GM12878 (cell line): ENCODE measurements around the gene BUB3. TPM values are rescaled to one million over a fixed set of nuclear protein-coding genes. Genes with fewer than 3 reads are reported as not detected.

ENCODE experiments used
- ATAC-seq: fragments of 200-7000 bp; cut with Tn5 transposase; 3 replicates; pipeline ENCODE4 v1.9.1; 2020; ENCODE audit warnings: mild to moderate bottlenecking, moderate library complexity
- BruUV-seq: library from RNA; stranded (reverse); fragments of 400-500 nt; replicated peaks from 2 replicates; lab custom pipeline; 2021; lab: Mats Ljungman, UMichigan
- CTCF ChIA-PET: fragments of 300-600 bp; sonication (Branson Sonifier 250); formaldehyde crosslinking; extraction: SDS; loops from one replicate; lab custom pipeline; 2021; ENCODE audit warnings: inconsistent platforms; lab: Yijun Ruan, JAX
- POLR2A ChIA-PET: fragments of 350-600 bp; formaldehyde crosslinking; extraction: SDS; loops from one replicate; lab custom pipeline; 2021; ENCODE audit warnings: inconsistent platforms; lab: Charles Lee
- RAD21 ChIA-PET: fragments of 300-600 bp; sonication (Branson Sonifier 250); formaldehyde crosslinking; loops from one replicate; lab custom pipeline; 2023; ENCODE audit warnings: antibody characterized with exemption; ENCODE audit not compliant: unreplicated experiment; lab: Charles Lee
- SMC1A ChIA-PET: fragments of 300-600 bp; sonication (Branson Sonifier 250); formaldehyde crosslinking; loops from one replicate; lab custom pipeline; 2023; ENCODE audit not compliant: unreplicated experiment, uncharacterized antibody; lab: Charles Lee
- DNase-seq: peaks from one replicate; pipeline ENCODE4 v3.0.0-alpha.2; 2011; ENCODE audit warnings: low read depth, low spot score
- FAIRE-seq: peaks from 3 replicates; lab custom pipeline; 2011; peaks lifted over from hg19 to GRCh38; lab: Jason Lieb, UNC
- H2AFZ ChIP-seq: 2 replicates; pipeline ENCODE4 v1.6.0; 2011; ENCODE audit warnings: low read depth, low read length, control low read depth; ENCODE audit not compliant: control insufficient read depth
- H3K27ac ChIP-seq: 2 replicates; pipeline ENCODE4 v1.5.1; 2011; ENCODE audit warnings: control low read depth; ENCODE audit not compliant: control insufficient read depth, insufficient read depth
- H3K27me3 ChIP-seq, 2 experiments: replicated peaks in 1 of 2; 2 replicates each; pipeline versions ENCODE4 v1.6.0 to v1.6.1; 2011; ENCODE audit warnings: low read length in 1 of 2; ENCODE audit not compliant: control insufficient read depth in 2 of 2, insufficient read depth in 2 of 2
- H3K36me3 ChIP-seq, 2 experiments: 2 replicates each; pipeline ENCODE4 v1.5.1; 2011; ENCODE audit warnings: low read length in 1 of 2; ENCODE audit not compliant: control insufficient read depth in 2 of 2, insufficient read depth in 2 of 2
- H3K4me1 ChIP-seq: 2 replicates; pipeline ENCODE4 v1.6.1; 2011; ENCODE audit warnings: mild to moderate bottlenecking, low read length, moderate library complexity, mixed read lengths; ENCODE audit not compliant: control insufficient read depth, insufficient read depth
- H3K4me2 ChIP-seq: 2 replicates; pipeline ENCODE4 v1.6.0; 2011; ENCODE audit warnings: control low read depth; ENCODE audit not compliant: control insufficient read depth, insufficient read depth
- H3K4me3 ChIP-seq: fragments of 200-600 bp; sonication (generic); 2 replicates; pipeline ENCODE4 v1.5.1; 2016
- H3K79me2 ChIP-seq: 2 replicates; pipeline ENCODE4 v1.6.0; 2011; ENCODE audit warnings: low read length; ENCODE audit not compliant: control insufficient read depth, insufficient read depth
- H3K9ac ChIP-seq: 2 replicates; pipeline ENCODE4 v1.8.0; 2011; ENCODE audit warnings: low read length, control low read depth, mixed read lengths; ENCODE audit not compliant: control insufficient read depth, insufficient read depth
- H3K9me3 ChIP-seq: replicated peaks from 3 replicates; pipeline ENCODE4 v1.5.1; 2011; ENCODE audit warnings: mild to moderate bottlenecking, low read length; ENCODE audit not compliant: control insufficient read depth, insufficient read depth
- H4K20me1 ChIP-seq: 2 replicates; pipeline ENCODE4 v1.6.0; 2011; ENCODE audit not compliant: control insufficient read depth, insufficient read depth
- ASH2L ChIP-seq: fragments of 300-600, 200-600 bp; sonication (generic); IDR thresholded peaks from 2 replicates; pipeline ENCODE4 v1.6.1; 2017; ENCODE audit warnings: low read depth, mild to moderate bottlenecking, borderline replicate concordance
- CEBPB ChIP-seq, 2 experiments: fragments of 150-350 bp in 1 of 2; IDR thresholded peaks; 2 replicates each; pipeline ENCODE4 v1.6.1; 2012 to 2014; ENCODE audit warnings: low read depth in 2 of 2, low read length in 2 of 2, borderline replicate concordance in 1 of 2, inconsistent platforms in 1 of 2
- CHD4 ChIP-seq: fragments of 200-600 bp; sonication (generic); IDR thresholded peaks from 2 replicates; pipeline ENCODE4 v1.6.1; 2016; ENCODE audit warnings: mild to moderate bottlenecking
- EGR1 ChIP-seq, 2 experiments: IDR thresholded peaks; 1 replicate in 1 of 2; 2 replicates in 1 of 2; pipeline ENCODE4 v1.6.1; 2011 to 2012; ENCODE audit warnings: low read depth in 2 of 2, low read length in 2 of 2, borderline replicate concordance in 1 of 2, mild to moderate bottlenecking in 1 of 2, moderate library complexity in 1 of 2
- EP300 ChIP-seq, 2 experiments: fragments of 150-350 bp in 1 of 2; IDR thresholded peaks; 2 replicates each; pipeline ENCODE4 v1.6.1; 2011 to 2012; ENCODE audit warnings: low read depth in 2 of 2, low read length in 2 of 2, borderline replicate concordance in 1 of 2, improper control_type of control experiment in 1 of 2, inconsistent platforms in 1 of 2; ENCODE audit not compliant: control insufficient read depth in 1 of 2
- ESRRA ChIP-seq: IDR thresholded peaks from 2 replicates; pipeline ENCODE4 v1.6.1; 2012; ENCODE audit warnings: mild to moderate bottlenecking, low read length, improper control_type of control experiment
- GABPA ChIP-seq: IDR thresholded peaks from 2 replicates; pipeline ENCODE4 v1.6.1; 2014; ENCODE audit warnings: antibody characterized with exemption, low read depth, mild to moderate bottlenecking, inconsistent platforms
- MAX ChIP-seq: IDR thresholded peaks from 2 replicates; pipeline ENCODE4 v1.6.1; 2012; ENCODE audit warnings: low read depth, low read length, improper control_type of control experiment
- MTA2 ChIP-seq: fragments of 450-650 bp; IDR thresholded peaks from 2 replicates; pipeline ENCODE4 v1.6.1; 2016; ENCODE audit warnings: low read depth, mild to moderate bottlenecking, moderate library complexity
- NFYA ChIP-seq: IDR thresholded peaks from 2 replicates; pipeline ENCODE4 v1.6.1; 2011; ENCODE audit warnings: low read depth, mild to moderate bottlenecking, low read length, improper control_type of control experiment, borderline replicate concordance
- SREBF2 ChIP-seq: IDR thresholded peaks from 2 replicates; pipeline ENCODE4 v1.6.1; 2012; ENCODE audit warnings: mild to moderate bottlenecking, low read length
- STAT1 ChIP-seq: fragments of 450-650 bp; conservative IDR thresholded peaks from 2 replicates; pipeline ENCODE4 v1.6.1; 2014; ENCODE audit warnings: antibody characterized with exemption, mild to moderate bottlenecking
- WRNIP1 ChIP-seq: IDR thresholded peaks from 2 replicates; pipeline ENCODE4 v1.6.1; 2011; ENCODE audit warnings: low read depth, low read length, improper control_type of control experiment, borderline replicate concordance
- YY1 ChIP-seq: IDR thresholded peaks from 2 replicates; pipeline ENCODE4 v1.6.1; 2011; ENCODE audit warnings: low read depth, mild to moderate bottlenecking, low read length
- ZBTB40 ChIP-seq: fragments of 450-650 bp; IDR thresholded peaks from 2 replicates; pipeline ENCODE4 v1.6.1; 2016; ENCODE audit warnings: mild to moderate bottlenecking, moderate library complexity, borderline replicate concordance
- WGBS: methylation state at CpG from one replicate; pipeline ENCODE4 v1.1.6; 2016; ENCODE audit warnings: low lambda C conversion rate; ENCODE audit not compliant: insufficient replicate concordance, insufficient coverage; ENCODE audit errors: missing lambda C conversion rate; 5-methylcytosine and 5-hydroxymethylcytosine counted together
- in situ Hi-C: fragments of 300-500 bp; cut with MboI; formaldehyde crosslinking; loops from 9 replicates; pipeline ENCODE4 v1.14.3; 2018; ENCODE audit warnings: mixed read lengths
- intact Hi-C: fragments of 100-400 bp; cut with micrococcal nuclease; formaldehyde crosslinking; loops from one replicate; pipeline ENCODE4 v1.14.2; 2022; ENCODE audit not compliant: unreplicated experiment
- polyA plus RNA-seq, 11 experiments: library from polyadenylated mRNA; depleted of rRNA in 4 of 11; unstranded in 6 of 11; stranded (reverse) in 5 of 11; fragments of >200 nt; fragmentation: Nextera tagmentation in 4 of 11; fragmentation: Illumina TruSeq in 1 of 11; extraction: Ambion mirVana in 4 of 11; extraction: Trizol in 1 of 11; gene quantifications; 1 replicate in 1 of 11; 2 replicates in 10 of 11; pipeline versions ENCODE4 v1.2.1 to v1.2.3, GENCODE V29; 2011 to 2016; ENCODE audit warnings: inconsistent platforms in 2 of 11, missing spikeins in 2 of 11, low read depth in 1 of 11
- total RNA-seq, 4 experiments: library from RNA; depleted of rRNA in 3 of 4; stranded (reverse); fragments of >200 nt in 3 of 4; fragmentation: Illumina TruSeq in 1 of 4; extraction: Trizol in 1 of 4; gene quantifications; 2 replicates each; pipeline versions ENCODE4 v1.2.1 to v1.2.3, GENCODE V29; 2013 to 2021

BUB3 gene
- total and polyA plus RNA-seq, 10 of the 15 experiments (the other 5 are each of a cell fraction or from before 2014, with no cell fraction given): 260 to 1,126 (median 441) TPM

- Histone ChIP-seq H3K9me3 (no peaks in the 10 kb centered on the region), H3K4me1 (no peaks in the 10 kb centered on the region), H4K20me1 (no peaks in the 10 kb centered on the region), H3K27ac (no peak overlapping the region), H2AFZ (no peak overlapping the region), H3K36me3 (no peaks in the 10 kb centered on the region), H3K4me2 (no peak overlapping the region), H3K4me3 (no peak overlapping the region), H3K9ac (no peak overlapping the region), H3K79me2 (no peaks in the 10 kb centered on the region), H3K27me3 (peaks cover 8 to 9% of the 10 kb centered on the region in 2 experiments; a peak in 3 of 4 replicates)
- no TSS peak for BruUV-seq
- intact Hi-C loops (no loop called here), in situ Hi-C loops (no loop called here)
- ChIA-PET RAD21 (no interaction called here), POLR2A (no interaction called here), CTCF (interaction anchor here (1.3 kb wide), 1 partner anchor 14 kb away, joined by 3 read pairs; no protein-coding TSS in a partner anchor), SMC1A (no interaction called here)
- 33% methylated on average over 24 of the region's 26 CpGs for WGBS
- ATAC-seq (no peak), DNase-seq (no peak), FAIRE-seq (no peak)
- no peak for TF ChIP-seq STAT1
- TF ChIP-seq MTA2: no peak
- no peak for TF ChIP-seq EP300 (IDR thresholded peaks at IDR 0.05; ENCODE audit: borderline replicate concordance in 1 of 2, control insufficient read depth in 1 of 2, low read depth in 2 of 2, low read length in 2 of 2)
- TF ChIP-seq EGR1 (IDR thresholded peaks at IDR 0.05; ENCODE audit: borderline replicate concordance in 1 of 2, low read depth in 2 of 2, low read length in 2 of 2): no peak
- TF ChIP-seq WRNIP1: no peak
- TF ChIP-seq CEBPB (IDR thresholded peaks at IDR 0.05; ENCODE audit: borderline replicate concordance in 1 of 2, low read depth in 2 of 2, low read length in 2 of 2): no peak
- TF ChIP-seq GABPA: no peak
- no peak for TF ChIP-seq CHD4
- TF ChIP-seq MAX: no peak
- TF ChIP-seq ESRRA: no peak
- TF ChIP-seq YY1: no peak
- no peak for TF ChIP-seq ASH2L
- TF ChIP-seq ZBTB40: no peak
- TF ChIP-seq NFYA: no peak
- no peak for TF ChIP-seq SREBF2
- TF ChIP-seq, all 136 proteins: peak for 0
Measured at GRCh38 chr10:123117644-123118417, 36.4 kb upstream of the BUB3 start.
